Ecto neural progenitor cell (in vitro differentiated cells): ENCODE results near the gene UBTD2.
"Not testable (repeated sequence)": the region's sequence is repeated elsewhere in the genome, so short reads cannot be mapped to it uniquely, and the experiment has no call there.

ENCODE experiments used
- DNase-seq: peaks from one replicate; pipeline ENCODE4 v3.0.0-alpha.2; 2018; ENCODE audit warnings: low spot score

Gene UBTD2

GRCh38 chr5:172251419-172251818, 32.1 kb downstream of the UBTD2 start:
- DNase-seq = no peak

GRCh38 chr5:172248637-172249036, 34.9 kb downstream of the UBTD2 start:
- no peak for DNase-seq

GRCh38 chr5:172245703-172246125, 37.9 kb downstream of the UBTD2 start:
- no peak for DNase-seq

- no peak for DNase-seq
Observed at GRCh38 chr5:172245046-172245445, 38.5 kb downstream of the UBTD2 start.

GRCh38 chr5:172243302-172243701, 40.3 kb downstream of the UBTD2 start:
- no peak for DNase-seq

- DNase-seq = no peak
Observed at GRCh38 chr5:172238334-172238733, 45.2 kb downstream of the UBTD2 start.

GRCh38 chr5:172235827-172236736, 47.5 kb downstream of the UBTD2 start:
- no peak for DNase-seq

- DNase-seq = no peak
Observed at GRCh38 chr5:172235132-172235780, 48.3 kb downstream of the UBTD2 start.

- DNase-seq = no peak
Observed at GRCh38 chr5:172234031-172234430, 49.5 kb downstream of the UBTD2 start.

GRCh38 chr5:172229904-172230303, 53.7 kb downstream of the UBTD2 start:
- no peak for DNase-seq

GRCh38 chr5:172224996-172225395, 58.6 kb downstream of the UBTD2 start:
- DNase-seq = no peak

- no peak for DNase-seq
Observed at GRCh38 chr5:172223901-172224873, 59.4 kb downstream of the UBTD2 start.

- no peak for DNase-seq
Observed at GRCh38 chr5:172219296-172219695, 64.3 kb downstream of the UBTD2 start.

- DNase-seq = no peak
Observed at GRCh38 chr5:172216345-172216744, 67.2 kb downstream of the UBTD2 start.

- DNase-seq = no peak
Observed at GRCh38 chr5:172213126-172213525, 70.4 kb downstream of the UBTD2 start.

- DNase-seq = no peak
Observed at GRCh38 chr5:172211676-172212075, 71.9 kb downstream of the UBTD2 start.

GRCh38 chr5:172209714-172210113, 73.8 kb downstream of the UBTD2 start:
- no peak for DNase-seq

- DNase-seq = no peak
Observed at GRCh38 chr5:172207511-172207910, 76.1 kb downstream of the UBTD2 start.

- not testable (repeated sequence) for DNase-seq
Observed at GRCh38 chr5:172205984-172206383, 77.6 kb downstream of the UBTD2 start.

- DNase-seq = no peak
Observed at GRCh38 chr5:172200476-172200875, 83.1 kb downstream of the UBTD2 start.

GRCh38 chr5:172199446-172199845, 84.1 kb downstream of the UBTD2 start:
- DNase-seq = no peak

- not testable (repeated sequence) for DNase-seq
Observed at GRCh38 chr5:172197775-172198174, 85.8 kb downstream of the UBTD2 start.
